RWPE2 (cell line): ENCODE results near the gene TMEM138.

Experiments
- ATAC-seq: fragments of 200-7000 bp; cut with Tn5 transposase; 3 replicates; pipeline ENCODE4 v1.9.1; 2021; ENCODE audit warnings: low read depth
- DNase-seq: peaks from one replicate; pipeline ENCODE4 v3.0.0-alpha.2; 2020; ENCODE audit warnings: low spot score
- H3K27ac ChIP-seq: fragments of 450-650 bp; 2 replicates; pipeline ENCODE4 v1.5.1; 2017; ENCODE audit warnings: mild to moderate bottlenecking; ENCODE audit not compliant: poor library complexity, severe bottlenecking
- H3K27me3 ChIP-seq: fragments of 250-450 bp; sonication (Bioruptor Pico); 2 replicates; pipeline ENCODE4 v1.5.1; 2021; ENCODE audit warnings: mild to moderate bottlenecking, moderate library complexity; ENCODE audit not compliant: insufficient read depth, poor library complexity, severe bottlenecking
- H3K36me3 ChIP-seq: fragments of 250-450 bp; sonication (Bioruptor Pico); 2 replicates; pipeline ENCODE4 v1.5.1; 2020; ENCODE audit warnings: low read depth, mild to moderate bottlenecking, moderate library complexity
- H3K4me1 ChIP-seq: fragments of 250-450 bp; sonication (Bioruptor Pico); 2 replicates; pipeline ENCODE4 v1.5.1; 2021; ENCODE audit warnings: mild to moderate bottlenecking, moderate library complexity; ENCODE audit not compliant: insufficient read depth, poor library complexity, severe bottlenecking
- H3K4me3 ChIP-seq: fragments of 250-450 bp; sonication (Bioruptor Pico); 2 replicates; pipeline ENCODE4 v1.5.1; 2021; ENCODE audit warnings: mild to moderate bottlenecking, moderate library complexity; ENCODE audit not compliant: severe bottlenecking
- H3K9me3 ChIP-seq: fragments of 250-450 bp; sonication (Bioruptor Pico); 2 replicates; pipeline ENCODE4 v1.5.1; 2021; ENCODE audit warnings: mild to moderate bottlenecking, moderate library complexity; ENCODE audit not compliant: severe bottlenecking
- CTCF ChIP-seq: fragments of 450-650 bp; IDR thresholded peaks from one replicate; pipeline ENCODE4 v1.5.1; 2017; ENCODE audit warnings: mild to moderate bottlenecking, moderate library complexity; ENCODE audit not compliant: poor library complexity, severe bottlenecking

The TMEM138 gene

GRCh38 chr11:61332797-61333549, 29.2 kb upstream of the TMEM138 start, which contains the start of the genes DDB1 and TKFC:
DDB1 (minus strand) TSS chr11:61333105; CDS start chr11:61332968, 137 bp downstream.
TKFC (plus strand) TSS chr11:61333228; CDS start chr11:61334729, 1,501 bp downstream.
- H3K27me3 ChIP-seq = no peaks in the 10 kb centered on the region
- DNase-seq (peak; percentile 96), ATAC-seq (peak; percentile 90)
- peaks cover 16% of the 10 kb centered on the region for H3K4me1 ChIP-seq
- H3K9me3 ChIP-seq = no peaks in the 10 kb centered on the region
- no peak for TF ChIP-seq CTCF
- peaks cover 32% of the 10 kb centered on the region for H3K36me3 ChIP-seq
- peak within 1 kb of the TSS; percentile 90 for H3K4me3 ChIP-seq
- H3K27ac ChIP-seq = peak within 1 kb of the TSS; percentile 52

GRCh38 chr11:61333550-61334433, 28.4 kb upstream of the TMEM138 start:
- no peak for TF ChIP-seq CTCF
- ATAC-seq (no peak), DNase-seq (no peak)
- Histone ChIP-seq H3K27me3 (no peaks in the 10 kb centered on the region), H3K36me3 (peaks cover 30% of the 10 kb centered on the region), H3K9me3 (no peaks in the 10 kb centered on the region), H3K4me3 (peak overlapping the region; percentile 90), H3K4me1 (peaks cover 16% of the 10 kb centered on the region), H3K27ac (peak overlapping the region; percentile 52)

DNA sequence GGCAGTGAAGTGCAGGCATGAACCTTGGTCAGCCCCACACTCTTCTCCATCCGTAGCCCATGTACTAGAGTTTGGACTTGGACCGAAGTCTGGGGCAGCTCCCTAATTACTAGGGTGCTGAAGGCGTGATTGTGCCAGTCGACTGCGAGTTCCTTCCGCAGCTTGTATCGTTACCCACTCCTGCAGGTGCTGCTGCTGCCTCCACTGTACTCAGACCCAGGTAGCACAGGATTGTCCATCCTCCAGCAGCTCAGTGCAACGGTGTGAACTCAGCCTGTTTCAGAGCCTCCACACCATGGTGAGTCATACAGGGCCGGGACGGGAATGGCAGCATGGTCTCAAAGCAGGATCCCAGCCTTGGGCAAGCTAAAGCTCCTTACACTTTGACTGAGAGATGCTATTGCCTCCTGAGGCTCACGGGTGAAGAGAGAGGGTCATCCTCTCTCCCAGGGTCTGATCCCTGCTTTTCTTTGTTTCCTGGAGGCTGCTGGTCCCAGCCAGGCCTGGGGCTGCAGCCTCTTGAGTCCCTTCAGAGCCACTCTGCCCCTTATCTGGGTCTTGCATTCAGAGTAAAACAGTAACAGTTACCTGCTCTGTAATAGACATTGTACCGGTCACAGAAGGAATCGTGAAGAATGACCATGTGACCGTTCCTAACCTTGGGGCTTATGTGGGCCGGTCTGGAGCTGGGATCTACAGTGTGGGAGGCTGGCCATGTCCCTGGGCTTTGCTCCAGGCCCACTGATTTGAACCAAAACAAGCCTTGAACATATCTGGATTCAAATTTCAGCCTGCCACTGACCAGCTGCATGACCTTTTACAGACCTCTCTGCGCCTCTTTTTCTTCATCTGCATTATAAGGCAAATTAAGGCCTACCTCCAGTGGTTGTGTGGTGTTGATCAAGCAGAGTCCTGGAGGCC, 27.5 kb upstream of the TMEM138 start:
- TF ChIP-seq CTCF = no peak
- Histone ChIP-seq H3K4me3 (no peak overlapping the region), H3K36me3 (peaks cover 25% of the 10 kb centered on the region), H3K27me3 (no peaks in the 10 kb centered on the region), H3K9me3 (no peaks in the 10 kb centered on the region), H3K27ac (peak overlapping the region; percentile 52), H3K4me1 (peaks cover 16% of the 10 kb centered on the region)
- ATAC-seq = no peak; the same call in 2 of the 3 replicates
- DNase-seq = no peak

GRCh38 chr11:61335355-61335710, 26.8 kb upstream of the TMEM138 start:
- TF ChIP-seq CTCF = no peak
- Histone ChIP-seq H3K9me3 (no peaks in the 10 kb centered on the region), H3K27me3 (no peaks in the 10 kb centered on the region), H3K36me3 (peaks cover 20% of the 10 kb centered on the region), H3K4me3 (no peak overlapping the region), H3K4me1 (peaks cover 16% of the 10 kb centered on the region), H3K27ac (peak overlapping the region; percentile 52)
- DNase-seq = no peak
- ATAC-seq = no peak
